HUES64 (cell line): ENCODE measurements around the gene PDGFRA.
A peak's percentile ranks its signal among the peaks of the same experiment; 100 is the strongest.

Experiments
- H3K27ac ChIP-seq: 2 replicates; pipeline ENCODE4 v1.7.0; 2013; ENCODE audit warnings: low read depth, low read length, inconsistent platforms
- H3K27me3 ChIP-seq: 2 replicates; pipeline ENCODE4 v1.6.1; 2013; ENCODE audit warnings: mild to moderate bottlenecking, low read length; ENCODE audit not compliant: insufficient read depth
- H3K36me3 ChIP-seq: 2 replicates; pipeline ENCODE4 v1.6.1; 2013; ENCODE audit warnings: mild to moderate bottlenecking, low read length; ENCODE audit not compliant: insufficient read depth
- H3K4me1 ChIP-seq: 2 replicates; pipeline ENCODE4 v1.6.1; 2013; ENCODE audit warnings: mild to moderate bottlenecking, low read length, moderate library complexity; ENCODE audit not compliant: insufficient read depth
- H3K4me3 ChIP-seq: 2 replicates; pipeline ENCODE4 v1.5.1; 2013; ENCODE audit warnings: mild to moderate bottlenecking, low read length, moderate library complexity
- H3K9ac ChIP-seq: 2 replicates; pipeline ENCODE4 v1.6.1; 2013; ENCODE audit warnings: mild to moderate bottlenecking, low read depth, low read length
- H3K9me3 ChIP-seq: 2 replicates; pipeline ENCODE4 v1.6.1; 2013; ENCODE audit warnings: low read depth, low read length; ENCODE audit not compliant: insufficient read depth
- WGBS: fragments of 150-250, 120-280 bp; methylation state at CpG from one replicate; pipeline ENCODE4 v1.1.7; 2013; ENCODE audit warnings: missing lambda C conversion rate; 5-methylcytosine and 5-hydroxymethylcytosine counted together

The PDGFRA gene

DNA sequence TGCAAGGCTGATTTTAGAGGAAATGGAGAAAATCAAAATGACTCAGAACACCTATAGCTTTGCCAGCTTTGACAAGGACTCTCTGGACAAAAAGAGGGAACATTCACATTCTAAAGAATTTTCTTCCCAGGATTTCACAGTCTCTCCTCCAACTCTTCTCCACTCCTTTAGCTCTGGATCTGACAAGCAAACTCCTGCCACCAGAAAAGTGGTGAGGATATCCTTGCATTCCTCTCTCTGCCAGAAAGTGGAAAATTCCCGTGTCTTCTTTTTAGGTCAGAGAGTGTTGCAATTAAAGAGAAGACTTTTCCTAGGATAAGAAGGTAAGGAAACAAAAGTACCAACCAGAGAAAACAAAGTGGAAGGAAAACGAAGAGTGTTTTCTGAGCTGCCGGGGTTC, 16.1 kb upstream of the PDGFRA start:
- no peak overlapping the region for H3K27ac ChIP-seq
- whole genome bisulfite sequencing: 91% methylated on average over 3 of the region's 3 CpGs
- no peaks in the 10 kb centered on the region for H3K9me3 ChIP-seq
- H3K4me1 ChIP-seq: no peaks in the 10 kb centered on the region
- no peak overlapping the region for H3K4me3 ChIP-seq
- no peak overlapping the region for H3K9ac ChIP-seq
- peaks cover 2% of the 10 kb centered on the region for H3K27me3 ChIP-seq
- H3K36me3 ChIP-seq: no peaks in the 10 kb centered on the region

DNA sequence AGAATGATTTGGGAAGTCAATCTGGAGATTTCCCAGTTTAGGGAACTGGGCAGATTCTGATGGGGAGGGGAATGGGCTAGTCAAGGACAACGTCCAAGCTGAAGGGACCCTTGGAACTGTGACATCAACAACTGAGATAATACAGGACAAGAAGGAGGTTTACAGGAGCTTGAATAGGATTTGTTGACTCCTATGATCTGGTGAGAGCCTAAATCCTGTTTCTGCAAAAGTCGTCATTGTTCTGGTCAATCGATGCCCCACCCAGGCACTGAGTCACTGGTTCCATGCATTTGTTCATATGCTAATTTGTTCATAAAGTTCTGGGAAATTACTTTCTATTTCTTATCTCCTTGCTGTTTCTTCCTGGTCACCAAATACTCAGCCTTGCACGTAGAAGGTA, 15.3 kb upstream of the PDGFRA start:
- H3K27me3 ChIP-seq: peaks cover 10% of the 10 kb centered on the region
- no peak overlapping the region for H3K9ac ChIP-seq
- 64% methylated on average over 4 of the region's 4 CpGs for WGBS
- H3K27ac ChIP-seq: no peak overlapping the region
- H3K36me3 ChIP-seq: no peaks in the 10 kb centered on the region
- no peaks in the 10 kb centered on the region for H3K9me3 ChIP-seq
- H3K4me3 ChIP-seq: no peak overlapping the region
- H3K4me1 ChIP-seq: no peaks in the 10 kb centered on the region

DNA sequence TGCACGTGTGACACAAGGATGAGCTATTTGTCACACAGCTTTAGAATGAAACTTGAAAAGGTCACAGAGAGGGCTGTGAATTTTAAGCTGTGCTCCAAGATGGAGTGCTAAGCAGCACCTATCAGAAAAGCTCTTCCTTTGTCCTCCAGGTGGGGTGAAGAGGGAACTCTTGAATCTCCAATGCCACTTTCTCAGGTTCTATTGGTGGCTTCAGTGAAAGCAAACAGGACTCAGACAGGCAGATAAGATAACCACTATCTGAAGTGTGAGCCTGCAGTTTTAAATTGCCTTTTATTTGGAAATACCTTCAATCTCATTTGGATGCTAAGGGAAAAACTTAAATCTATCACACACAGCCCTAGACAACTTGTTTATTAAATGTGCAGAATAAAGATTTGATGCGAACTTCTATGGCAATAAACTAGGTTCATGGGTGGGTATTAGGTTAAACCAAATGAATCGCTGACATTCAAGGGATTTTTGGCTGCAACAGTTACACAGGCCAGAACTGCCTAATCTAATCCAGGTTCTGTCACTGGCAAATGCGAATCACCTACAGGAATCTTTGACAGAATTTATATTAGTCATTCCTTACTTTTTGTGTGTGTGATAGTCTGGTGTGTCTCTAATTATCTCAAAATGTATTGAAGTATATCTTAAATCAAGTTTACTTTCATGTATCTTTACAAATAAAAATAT, 13.6 kb upstream of the PDGFRA start:
- 83% methylated on average over 4 of the region's 4 CpGs for WGBS
- Histone ChIP-seq H3K4me1 (no peaks in the 10 kb centered on the region), H3K9ac (no peak overlapping the region), H3K4me3 (no peak overlapping the region), H3K27ac (no peak overlapping the region), H3K9me3 (no peaks in the 10 kb centered on the region), H3K27me3 (peaks cover 26% of the 10 kb centered on the region), H3K36me3 (no peaks in the 10 kb centered on the region)

DNA sequence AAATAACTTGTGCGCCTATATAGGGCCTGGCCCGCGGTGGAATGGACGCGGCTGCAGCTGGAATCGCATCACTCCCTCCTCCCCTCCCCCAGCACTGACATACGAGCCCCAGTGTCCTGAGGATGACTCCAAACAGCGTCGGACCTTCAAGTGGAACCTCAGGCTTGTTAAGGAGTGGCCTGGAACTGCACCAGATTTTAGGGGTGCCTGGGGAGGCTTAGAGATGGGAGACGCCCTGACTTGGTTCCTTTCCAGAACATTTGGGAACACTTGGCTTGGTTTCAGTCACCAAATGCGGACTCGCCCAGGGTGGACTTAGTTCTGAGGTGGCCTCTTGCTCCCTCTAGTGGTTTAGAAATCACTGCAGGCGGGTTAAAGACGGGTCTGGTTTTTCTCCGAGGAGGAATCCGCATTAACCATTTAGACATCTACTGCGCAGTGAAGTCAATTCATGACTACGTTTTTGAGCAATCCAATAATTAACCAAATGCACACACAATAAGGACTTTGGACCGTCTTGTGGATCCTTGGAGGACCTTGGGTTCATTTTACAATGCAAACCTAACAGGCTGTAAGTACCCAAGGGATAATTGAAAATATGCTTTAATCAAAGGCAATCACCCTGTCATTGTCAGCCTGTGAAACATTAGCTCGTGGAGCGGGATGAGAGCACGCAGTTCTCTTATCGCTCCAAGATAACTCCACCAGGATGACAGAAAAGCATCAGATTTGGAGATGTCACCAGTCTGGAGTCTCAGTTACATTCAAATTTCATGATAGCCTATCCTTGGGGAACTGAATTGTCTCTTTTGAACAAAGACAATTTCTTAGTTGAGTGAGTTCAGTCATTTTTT, 11.2 kb upstream of the PDGFRA start:
- H3K9ac ChIP-seq: no peak overlapping the region
- WGBS: 5% methylated on average over 23 of the region's 23 CpGs
- H3K4me3 ChIP-seq: peak overlapping the region; percentile 55
- no peaks in the 10 kb centered on the region for H3K9me3 ChIP-seq
- no peak overlapping the region for H3K27ac ChIP-seq
- no peaks in the 10 kb centered on the region for H3K4me1 ChIP-seq
- no peaks in the 10 kb centered on the region for H3K36me3 ChIP-seq
- peaks cover 45% of the 10 kb centered on the region for H3K27me3 ChIP-seq

DNA sequence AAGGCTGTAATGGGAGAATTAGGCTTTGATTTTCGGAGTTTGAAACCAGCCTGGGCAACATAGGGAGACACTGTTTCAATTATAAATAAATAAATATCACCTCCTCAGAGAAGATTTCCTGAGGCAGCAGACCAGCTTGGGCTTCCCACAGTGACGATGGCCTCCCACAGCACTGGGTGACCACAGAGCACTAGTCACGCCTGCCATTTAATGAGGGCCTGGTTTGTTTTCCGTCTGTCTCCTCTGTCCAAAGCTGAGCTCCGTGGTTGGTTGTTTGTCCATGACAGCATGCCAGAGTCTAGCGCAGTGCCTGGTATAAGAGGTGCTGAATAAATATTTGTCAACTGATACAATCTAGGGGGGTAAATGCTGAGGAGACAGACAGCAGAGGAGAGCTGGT, 10.4 kb upstream of the PDGFRA start:
- no peak overlapping the region for H3K9ac ChIP-seq
- H3K9me3 ChIP-seq: no peaks in the 10 kb centered on the region
- no peak overlapping the region for H3K27ac ChIP-seq
- WGBS: 88% methylated on average over 6 of the region's 6 CpGs
- H3K4me3 ChIP-seq: no peak overlapping the region
- peaks cover 54% of the 10 kb centered on the region for H3K27me3 ChIP-seq
- no peaks in the 10 kb centered on the region for H3K4me1 ChIP-seq
- no peaks in the 10 kb centered on the region for H3K36me3 ChIP-seq

DNA sequence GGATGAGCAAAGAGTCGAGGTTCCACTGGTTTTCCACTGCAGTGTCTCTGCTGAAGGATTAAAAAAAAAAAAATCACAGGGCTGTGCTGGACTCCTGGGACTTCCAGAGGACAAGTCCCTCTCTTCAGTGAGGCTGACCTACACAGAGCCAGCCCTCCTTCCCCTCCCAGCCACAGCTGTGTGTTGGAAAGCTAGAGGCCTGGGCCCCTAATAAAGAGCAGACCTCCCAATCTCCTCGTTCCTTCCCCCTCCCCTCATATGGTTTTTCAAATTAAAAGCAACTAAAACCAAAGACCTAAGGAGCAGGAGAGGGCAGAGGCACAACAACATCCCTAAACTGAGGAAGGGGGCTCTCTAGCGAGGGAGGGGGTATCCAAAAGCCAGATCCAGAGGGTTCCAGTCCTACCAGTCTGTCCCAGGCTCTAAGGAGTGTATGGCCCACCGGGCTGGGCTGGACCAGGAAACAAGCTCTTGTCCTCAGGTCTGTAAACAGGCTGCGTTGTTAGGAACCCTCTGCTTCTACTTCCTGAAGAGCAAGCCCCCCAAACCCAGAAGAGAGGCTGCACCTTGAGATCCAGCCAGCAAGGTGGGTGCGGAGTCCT, 4.0 kb upstream of the PDGFRA start:
- Histone ChIP-seq H3K9ac (no peak overlapping the region), H3K4me3 (peak overlapping the region; percentile 60), H3K27me3 (peaks cover 95% of the 10 kb centered on the region), H3K4me1 (peaks cover 28% of the 10 kb centered on the region), H3K27ac (no peak overlapping the region), H3K36me3 (no peaks in the 10 kb centered on the region), H3K9me3 (no peaks in the 10 kb centered on the region)
- WGBS: 22% methylated on average over 6 of the region's 6 CpGs

DNA sequence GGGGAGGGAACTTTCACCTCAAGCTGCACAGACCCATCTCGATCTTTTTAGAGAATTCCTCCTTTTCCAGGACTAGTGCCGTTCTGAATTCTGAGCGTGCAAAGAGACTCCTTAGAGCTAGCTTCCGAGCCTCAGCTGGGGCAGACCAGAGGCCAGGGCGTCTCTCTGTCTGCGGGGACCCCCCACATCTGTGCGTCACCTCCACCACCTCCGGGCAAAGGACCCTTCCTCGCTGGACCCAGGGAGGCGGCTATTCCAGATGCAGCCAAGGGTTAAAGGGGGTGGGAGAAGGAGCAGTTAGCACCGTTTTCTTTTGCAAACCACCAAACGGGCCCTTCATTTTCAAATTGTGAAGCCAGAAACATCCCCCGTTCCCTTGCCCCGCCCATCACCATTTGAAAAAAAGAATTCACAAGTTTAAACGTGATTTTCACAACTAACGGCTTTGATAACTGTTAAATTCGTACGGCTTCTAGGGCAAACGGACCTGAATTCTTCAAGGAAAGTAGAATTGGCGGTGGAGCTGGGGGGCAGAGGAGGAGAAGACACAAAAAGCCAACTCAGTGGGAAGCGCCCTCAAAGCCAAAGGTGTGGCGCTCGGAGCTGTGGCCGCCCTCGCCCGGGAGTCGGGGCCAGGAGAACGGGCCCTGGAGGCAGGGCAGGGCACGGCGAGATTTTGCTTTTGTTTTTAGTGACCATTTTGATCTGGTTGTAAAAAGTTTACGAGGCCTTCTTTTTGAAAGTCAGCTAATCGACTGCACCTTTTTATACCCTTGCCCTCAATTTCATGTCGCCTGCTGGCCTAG, 3.3 kb upstream of the PDGFRA start:
- Histone ChIP-seq H3K4me3 (peak overlapping the region; percentile 60), H3K4me1 (peaks cover 28% of the 10 kb centered on the region), H3K27me3 (peaks cover 98% of the 10 kb centered on the region), H3K9ac (no peak overlapping the region), H3K9me3 (no peaks in the 10 kb centered on the region), H3K36me3 (no peaks in the 10 kb centered on the region), H3K27ac (no peak overlapping the region)
- WGBS: 3% methylated on average over 33 of the region's 33 CpGs

DNA sequence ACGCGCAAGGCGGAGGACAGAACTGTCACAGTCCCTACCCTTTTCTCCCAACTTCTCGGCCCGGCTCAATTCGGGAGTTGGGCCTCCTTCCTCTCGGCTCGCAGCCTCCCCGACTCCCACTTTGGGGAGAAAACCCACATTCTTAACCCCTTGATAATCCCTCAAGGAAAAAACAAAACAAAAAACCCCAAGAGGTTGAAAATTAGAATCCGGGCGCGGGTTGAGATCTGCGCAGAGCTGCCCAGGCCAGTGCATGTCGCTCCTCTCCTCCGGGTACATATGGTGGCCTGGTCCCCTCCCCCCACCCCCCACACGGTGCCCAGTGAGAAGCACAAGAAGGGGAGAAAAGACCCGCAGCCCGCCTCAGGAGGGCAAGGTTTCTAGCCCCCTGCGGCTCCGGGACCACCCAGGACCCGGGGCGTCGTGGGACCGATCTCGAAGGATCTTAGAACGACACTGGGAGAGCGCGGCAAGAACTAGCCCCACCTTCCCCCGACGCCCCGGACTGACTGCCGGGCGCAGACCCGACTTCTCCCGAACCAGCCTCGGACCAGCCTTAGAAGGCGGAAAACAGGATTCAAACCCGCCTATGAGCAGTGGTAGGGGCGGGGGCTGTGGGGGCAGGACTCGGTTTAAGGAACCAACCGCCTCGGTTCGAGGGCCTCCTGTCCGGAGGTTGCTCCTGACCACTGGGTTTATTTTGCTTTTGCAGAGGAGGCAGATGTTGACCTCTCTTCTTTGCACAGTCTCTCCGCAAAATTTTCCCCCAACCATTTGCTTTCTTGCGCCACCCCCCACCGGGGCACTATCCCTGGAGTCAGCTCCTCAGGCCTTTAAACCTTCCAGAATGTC, 2.5 kb upstream of the PDGFRA start:
- no peaks in the 10 kb centered on the region for H3K36me3 ChIP-seq
- H3K27me3 ChIP-seq: peaks cover 100% of the 10 kb centered on the region
- no peak overlapping the region for H3K9ac ChIP-seq
- H3K4me1 ChIP-seq: peaks cover 28% of the 10 kb centered on the region
- no peak overlapping the region for H3K27ac ChIP-seq
- under 1% methylated on average over 46 of the region's 47 CpGs for WGBS
- peak overlapping the region; percentile 60 for H3K4me3 ChIP-seq
- no peaks in the 10 kb centered on the region for H3K9me3 ChIP-seq

DNA sequence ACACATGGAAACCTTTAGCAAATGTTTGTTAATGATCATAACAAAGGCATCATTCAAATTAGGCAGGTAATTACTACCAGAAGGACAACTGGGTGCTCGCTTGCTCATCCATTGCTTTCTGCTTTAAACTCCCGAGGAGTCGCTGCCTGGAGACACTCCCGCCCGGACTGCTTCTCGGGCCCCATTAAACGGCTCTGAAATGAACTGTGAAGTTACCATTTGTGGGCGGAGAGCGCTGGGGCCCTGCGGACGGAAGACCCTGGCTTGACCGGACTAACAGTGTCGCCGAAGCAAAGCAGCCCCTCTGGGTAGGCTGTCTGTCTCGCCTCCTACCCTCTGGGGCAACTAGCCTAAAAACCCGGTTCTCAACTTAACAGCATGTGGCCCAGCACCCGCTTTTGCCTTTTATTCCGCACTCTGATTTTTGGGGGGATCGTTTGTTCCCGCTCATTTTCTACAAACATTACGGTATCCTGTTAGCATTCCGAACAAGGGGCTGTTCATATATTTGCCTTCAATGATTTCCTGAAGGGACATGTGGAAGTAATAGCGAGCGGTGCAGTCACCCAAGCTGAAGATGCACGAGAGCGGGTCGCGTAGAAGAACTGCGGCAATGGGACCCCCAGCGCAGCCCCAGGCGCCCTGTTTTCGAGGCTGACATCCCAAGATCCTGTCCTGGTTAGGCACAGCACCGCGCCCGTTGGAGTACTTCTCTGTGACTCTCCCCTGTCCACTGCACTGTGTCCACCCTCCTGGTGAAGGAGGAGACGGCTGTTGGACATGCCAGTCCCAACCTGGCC, 1.6 kb upstream of the PDGFRA start:
- Histone ChIP-seq H3K4me1 (peaks cover 28% of the 10 kb centered on the region), H3K9me3 (no peaks in the 10 kb centered on the region), H3K27ac (no peak overlapping the region), H3K27me3 (peaks cover 100% of the 10 kb centered on the region), H3K4me3 (peak overlapping the region; percentile 60), H3K9ac (no peak overlapping the region), H3K36me3 (no peaks in the 10 kb centered on the region)
- WGBS: under 1% methylated on average over 36 of the region's 36 CpGs
